Ishikawa (cell line): ENCODE data around the gene FAM221B.

Source experiments
- CEBPB ChIP-seq: IDR thresholded peaks from 2 replicates; pipeline ENCODE4 v1.6.1; 2012
- CREB1 ChIP-seq: IDR thresholded peaks from 2 replicates; pipeline ENCODE4 v1.6.1; 2012; ENCODE audit warnings: low read depth
- EGR1 ChIP-seq: IDR thresholded peaks from 2 replicates; pipeline ENCODE4 v1.6.1; 2012
- EP300 ChIP-seq: IDR thresholded peaks from 2 replicates; pipeline ENCODE4 v1.6.1; 2012; ENCODE audit warnings: borderline replicate concordance
- FOXM1 ChIP-seq: IDR thresholded peaks from 2 replicates; pipeline ENCODE4 v1.6.1; 2012; ENCODE audit warnings: low read depth, borderline replicate concordance
- NFIC ChIP-seq: IDR thresholded peaks from 2 replicates; pipeline ENCODE4 v1.6.1; 2012
- RAD21 ChIP-seq: IDR thresholded peaks from 2 replicates; pipeline ENCODE4 v1.6.1; 2012; ENCODE audit warnings: low read depth
- TAF1 ChIP-seq: IDR thresholded peaks from 2 replicates; pipeline ENCODE4 v1.6.1; 2012; ENCODE audit warnings: low read depth, mild to moderate bottlenecking
- TCF12 ChIP-seq: IDR thresholded peaks from 2 replicates; pipeline ENCODE4 v1.6.1; 2012; ENCODE audit warnings: low read depth
- TEAD4 ChIP-seq: IDR thresholded peaks from 2 replicates; pipeline ENCODE4 v1.6.1; 2012
- YY1 ChIP-seq: IDR thresholded peaks from 2 replicates; pipeline ENCODE4 v1.6.1; 2012; ENCODE audit warnings: low read depth
- ZBTB7A ChIP-seq: IDR thresholded peaks from 2 replicates; pipeline ENCODE4 v1.6.1; 2012; ENCODE audit warnings: low read depth
- TF ChIP-seq, protein P1 (sequence below): IDR thresholded peaks from 2 replicates; pipeline ENCODE4 v1.6.1; 2012; ENCODE audit warnings: low read depth, mild to moderate bottlenecking
- TF ChIP-seq, protein P2 (sequence below): IDR thresholded peaks from 2 replicates; pipeline ENCODE4 v1.6.1; 2012
- TF ChIP-seq, protein P3 (sequence below): IDR thresholded peaks from 2 replicates; pipeline ENCODE4 v1.6.1; 2012

Gene FAM221B

DNA sequence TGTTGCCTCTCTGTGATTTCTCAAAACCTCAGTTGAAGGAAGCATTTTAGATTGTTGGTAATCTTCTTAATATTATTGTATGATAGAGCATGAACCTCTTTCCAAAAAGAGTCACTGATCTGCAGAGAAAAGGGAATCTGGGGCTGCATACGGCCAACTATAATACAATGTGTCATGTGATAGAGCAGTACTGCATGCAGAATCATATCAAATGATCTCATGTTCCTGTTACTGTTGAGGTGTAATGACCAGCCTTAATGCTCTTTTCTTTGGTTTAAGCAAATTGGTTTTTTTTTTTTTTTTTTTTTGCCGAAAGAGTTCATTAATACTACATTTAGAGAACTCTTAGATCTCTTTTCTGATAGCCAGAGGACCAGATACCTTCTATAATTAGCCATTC is 61.5 kb downstream of the FAM221B start:
- no peak for TF ChIP-seq TEAD4
- no peak for TF ChIP-seq EGR1
- no peak for TF ChIP-seq YY1
- TF ChIP-seq, protein P1, sequence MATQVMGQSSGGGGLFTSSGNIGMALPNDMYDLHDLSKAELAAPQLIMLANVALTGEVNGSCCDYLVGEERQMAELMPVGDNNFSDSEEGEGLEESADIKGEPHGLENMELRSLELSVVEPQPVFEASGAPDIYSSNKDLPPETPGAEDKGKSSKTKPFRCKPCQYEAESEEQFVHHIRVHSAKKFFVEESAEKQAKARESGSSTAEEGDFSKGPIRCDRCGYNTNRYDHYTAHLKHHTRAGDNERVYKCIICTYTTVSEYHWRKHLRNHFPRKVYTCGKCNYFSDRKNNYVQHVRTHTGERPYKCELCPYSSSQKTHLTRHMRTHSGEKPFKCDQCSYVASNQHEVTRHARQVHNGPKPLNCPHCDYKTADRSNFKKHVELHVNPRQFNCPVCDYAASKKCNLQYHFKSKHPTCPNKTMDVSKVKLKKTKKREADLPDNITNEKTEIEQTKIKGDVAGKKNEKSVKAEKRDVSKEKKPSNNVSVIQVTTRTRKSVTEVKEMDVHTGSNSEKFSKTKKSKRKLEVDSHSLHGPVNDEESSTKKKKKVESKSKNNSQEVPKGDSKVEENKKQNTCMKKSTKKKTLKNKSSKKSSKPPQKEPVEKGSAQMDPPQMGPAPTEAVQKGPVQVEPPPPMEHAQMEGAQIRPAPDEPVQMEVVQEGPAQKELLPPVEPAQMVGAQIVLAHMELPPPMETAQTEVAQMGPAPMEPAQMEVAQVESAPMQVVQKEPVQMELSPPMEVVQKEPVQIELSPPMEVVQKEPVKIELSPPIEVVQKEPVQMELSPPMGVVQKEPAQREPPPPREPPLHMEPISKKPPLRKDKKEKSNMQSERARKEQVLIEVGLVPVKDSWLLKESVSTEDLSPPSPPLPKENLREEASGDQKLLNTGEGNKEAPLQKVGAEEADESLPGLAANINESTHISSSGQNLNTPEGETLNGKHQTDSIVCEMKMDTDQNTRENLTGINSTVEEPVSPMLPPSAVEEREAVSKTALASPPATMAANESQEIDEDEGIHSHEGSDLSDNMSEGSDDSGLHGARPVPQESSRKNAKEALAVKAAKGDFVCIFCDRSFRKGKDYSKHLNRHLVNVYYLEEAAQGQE: no peak
- TF ChIP-seq CEBPB: no peak
- no peak for TF ChIP-seq TCF12
- no peak for TF ChIP-seq NFIC
- TF ChIP-seq RAD21: no peak
- no peak for TF ChIP-seq EP300
- no peak for TF ChIP-seq ZBTB7A
- no peak for TF ChIP-seq TAF1
- no peak for TF ChIP-seq CREB1
- no peak for TF ChIP-seq FOXM1
- TF ChIP-seq, protein P2, sequence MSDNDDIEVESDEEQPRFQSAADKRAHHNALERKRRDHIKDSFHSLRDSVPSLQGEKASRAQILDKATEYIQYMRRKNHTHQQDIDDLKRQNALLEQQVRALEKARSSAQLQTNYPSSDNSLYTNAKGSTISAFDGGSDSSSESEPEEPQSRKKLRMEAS: no peak
- TF ChIP-seq, protein P3, sequence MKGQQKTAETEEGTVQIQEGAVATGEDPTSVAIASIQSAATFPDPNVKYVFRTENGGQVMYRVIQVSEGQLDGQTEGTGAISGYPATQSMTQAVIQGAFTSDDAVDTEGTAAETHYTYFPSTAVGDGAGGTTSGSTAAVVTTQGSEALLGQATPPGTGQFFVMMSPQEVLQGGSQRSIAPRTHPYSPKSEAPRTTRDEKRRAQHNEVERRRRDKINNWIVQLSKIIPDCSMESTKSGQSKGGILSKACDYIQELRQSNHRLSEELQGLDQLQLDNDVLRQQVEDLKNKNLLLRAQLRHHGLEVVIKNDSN: no peak
